H1 (cell line): ENCODE data around the gene DCXR. TPM values are rescaled to one million over a fixed set of nuclear protein-coding genes. Genes with fewer than 3 reads are reported as not detected.

Experiments
- CHD1 ChIP-seq: IDR thresholded peaks from 2 replicates; pipeline ENCODE4 v1.6.1; 2012; ENCODE audit warnings: low read depth, low read length, improper control_type of control experiment
- CHD2 ChIP-seq: IDR thresholded peaks from 2 replicates; pipeline ENCODE4 v1.6.1; 2012; ENCODE audit warnings: low read length, improper control_type of control experiment
- EGR1 ChIP-seq: IDR thresholded peaks from 2 replicates; pipeline ENCODE4 v1.6.1; 2011; ENCODE audit warnings: low read depth, low read length, borderline replicate concordance
- EZH2 ChIP-seq: fragments of 200-600 bp; sonication (generic); IDR thresholded peaks from 2 replicates; pipeline ENCODE4 v1.7.1; 2012; ENCODE audit warnings: low read depth, mild to moderate bottlenecking, moderate library complexity, low read length, inconsistent platforms; ENCODE audit not compliant: severe bottlenecking
- GABPA ChIP-seq: IDR thresholded peaks from 2 replicates; pipeline ENCODE4 v1.6.1; 2011; ENCODE audit warnings: mild to moderate bottlenecking, low read length, moderate library complexity, borderline replicate concordance; ENCODE audit not compliant: insufficient read depth
- MAFK ChIP-seq: IDR thresholded peaks from 2 replicates; pipeline ENCODE4 v1.6.1; 2012; ENCODE audit warnings: low read depth, mild to moderate bottlenecking, improper control_type of control experiment, low read length
- POU5F1 ChIP-seq: IDR thresholded peaks from 2 replicates; pipeline ENCODE4 v1.6.1; 2011; ENCODE audit warnings: low read depth, mild to moderate bottlenecking, low read length, moderate library complexity
- RAD21 ChIP-seq, 2 experiments: IDR thresholded peaks in 1 of 2; conservative IDR thresholded peaks in 1 of 2; 2 replicates each; pipeline ENCODE4 v1.6.1; 2011; ENCODE audit warnings: low read depth in 2 of 2, low read length in 2 of 2, improper control_type of control experiment in 1 of 2, inconsistent platforms in 1 of 2, mild to moderate bottlenecking in 1 of 2, moderate library complexity in 1 of 2
- RBBP5 ChIP-seq: IDR thresholded peaks from 2 replicates; pipeline ENCODE4 v1.7.1; 2012; ENCODE audit warnings: low read depth, mild to moderate bottlenecking, inconsistent platforms, low read length, moderate library complexity, borderline replicate concordance
- SIRT6 ChIP-seq: IDR thresholded peaks from one replicate; pipeline ENCODE4 v1.7.1; 2012; ENCODE audit warnings: low read length, inconsistent platforms
- SUZ12 ChIP-seq: fragments of 200-600 bp; sonication (generic); IDR thresholded peaks from 2 replicates; pipeline ENCODE4 v1.6.1; 2012; ENCODE audit warnings: mild to moderate bottlenecking, inconsistent platforms, low read length, moderate library complexity, mixed read lengths
- TAF7 ChIP-seq: optimal IDR thresholded peaks from 2 replicates; pipeline ENCODE3; 2011; ENCODE audit warnings: low read depth, mild to moderate bottlenecking, inconsistent platforms, low read length, moderate library complexity, borderline replicate concordance
- TCF12 ChIP-seq: IDR thresholded peaks from 2 replicates; pipeline ENCODE4 v1.6.1; 2011; ENCODE audit warnings: low read depth, mild to moderate bottlenecking, low read length
- polyA plus RNA-seq, 7 experiments: library from polyadenylated mRNA; depleted of rRNA in 3 of 7; stranded (reverse) in 5 of 7; unstranded in 2 of 7; fragments of >200 nt in 5 of 7; fragments of 200-250 nt in 2 of 7; gene quantifications; 1 replicate in 5 of 7; 2 replicates in 1 of 7; 4 replicates in 1 of 7; pipeline versions ENCODE4 v1.2.1 to v1.2.3, GENCODE V29; 2011 to 2013; ENCODE audit warnings: missing spikeins in 2 of 7, mixed read lengths in 2 of 7
- total RNA-seq: library from RNA; stranded (reverse); fragmentation: NEBNext Ultra II Directional; extraction: Animal tissue kit (Norgen Biotek cat#: 25700); gene quantifications from 2 replicates; pipeline ENCODE4 v1.2.1, GENCODE V29; 2021

DCXR gene
- total and polyA plus RNA-seq, 2 of the 8 experiments (the other 6 are each of a cell fraction or from before 2014, with no cell fraction given): 96.3 to 212 TPM

- no peak for TF ChIP-seq CHD1
- no peak for TF ChIP-seq GABPA
- no peak for TF ChIP-seq CHD2
- no peak for TF ChIP-seq POU5F1
- no peak; the same call in 1 of the 2 replicates for TF ChIP-seq RBBP5
- TF ChIP-seq EZH2: no peak
- TF ChIP-seq MAFK: no peak
- no peak for TF ChIP-seq SIRT6
- peak; percentile 40 for TF ChIP-seq TAF7
- peak; percentile 92 for TF ChIP-seq EGR1
- TF ChIP-seq RAD21 (IDR thresholded peaks at IDR 0.05 in 1 of 2, conservative IDR thresholded peaks at IDR 0.05 in 1 of 2; ENCODE audit: low read depth in 2 of 2, low read length in 2 of 2): peak; percentile 19 to 44; a peak in 2 of 4 replicates
- no peak for TF ChIP-seq TCF12
- TF ChIP-seq SUZ12: no peak
Observed at GRCh38 chr17:82037092-82037888, at the start of gene DCXR (continued).
